ENCODE measurements around the gene VRK1.

DNA sequence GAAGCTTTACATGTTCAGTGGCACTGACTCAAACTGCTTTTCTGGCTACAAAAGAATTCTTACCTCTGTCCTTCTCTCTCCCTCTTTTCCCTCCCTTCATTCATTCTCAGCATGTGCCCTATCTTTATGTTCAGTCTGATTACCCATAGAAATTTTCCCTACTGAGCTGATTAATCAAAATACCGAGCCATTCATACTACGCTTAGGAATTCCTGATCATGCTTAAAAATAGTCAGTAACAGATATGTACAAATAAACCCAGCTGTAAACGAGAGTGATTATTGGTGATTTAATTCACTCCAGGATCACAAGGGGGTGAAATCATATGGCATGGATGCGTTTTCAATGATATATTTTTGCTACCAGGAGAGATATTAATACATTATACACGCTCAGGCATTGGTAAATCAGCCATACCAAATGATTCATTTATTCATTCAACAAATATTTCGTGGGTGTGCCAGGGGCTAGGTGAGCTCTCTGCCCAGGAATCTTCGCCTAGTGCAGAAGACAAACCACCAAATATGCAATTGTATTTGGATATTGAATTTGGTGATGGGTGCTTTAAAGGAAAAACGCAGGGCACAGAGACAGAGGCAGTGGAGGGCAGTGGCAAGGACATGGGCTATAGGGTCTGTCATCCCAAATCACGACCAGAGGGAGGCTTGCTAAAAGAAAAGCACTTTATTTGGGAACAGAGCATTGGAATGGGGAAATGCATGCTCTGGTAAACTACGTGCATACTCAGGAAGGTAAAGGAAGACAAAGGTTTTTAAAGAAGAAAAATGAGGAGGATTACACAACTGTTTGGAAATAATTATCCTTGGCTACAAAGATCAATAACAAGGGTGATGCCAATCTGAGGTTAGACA is 13.9 kb upstream of the VRK1 start:
- TF ChIP-seq, protein P1, sequence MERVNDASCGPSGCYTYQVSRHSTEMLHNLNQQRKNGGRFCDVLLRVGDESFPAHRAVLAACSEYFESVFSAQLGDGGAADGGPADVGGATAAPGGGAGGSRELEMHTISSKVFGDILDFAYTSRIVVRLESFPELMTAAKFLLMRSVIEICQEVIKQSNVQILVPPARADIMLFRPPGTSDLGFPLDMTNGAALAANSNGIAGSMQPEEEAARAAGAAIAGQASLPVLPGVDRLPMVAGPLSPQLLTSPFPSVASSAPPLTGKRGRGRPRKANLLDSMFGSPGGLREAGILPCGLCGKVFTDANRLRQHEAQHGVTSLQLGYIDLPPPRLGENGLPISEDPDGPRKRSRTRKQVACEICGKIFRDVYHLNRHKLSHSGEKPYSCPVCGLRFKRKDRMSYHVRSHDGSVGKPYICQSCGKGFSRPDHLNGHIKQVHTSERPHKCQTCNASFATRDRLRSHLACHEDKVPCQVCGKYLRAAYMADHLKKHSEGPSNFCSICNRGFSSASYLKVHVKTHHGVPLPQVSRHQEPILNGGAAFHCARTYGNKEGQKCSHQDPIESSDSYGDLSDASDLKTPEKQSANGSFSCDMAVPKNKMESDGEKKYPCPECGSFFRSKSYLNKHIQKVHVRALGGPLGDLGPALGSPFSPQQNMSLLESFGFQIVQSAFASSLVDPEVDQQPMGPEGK (CRISPR knock-in tag; IDR thresholded peaks at IDR 0.05; ENCODE audit: borderline replicate concordance) = no peak
- TF ChIP-seq, protein P2, sequence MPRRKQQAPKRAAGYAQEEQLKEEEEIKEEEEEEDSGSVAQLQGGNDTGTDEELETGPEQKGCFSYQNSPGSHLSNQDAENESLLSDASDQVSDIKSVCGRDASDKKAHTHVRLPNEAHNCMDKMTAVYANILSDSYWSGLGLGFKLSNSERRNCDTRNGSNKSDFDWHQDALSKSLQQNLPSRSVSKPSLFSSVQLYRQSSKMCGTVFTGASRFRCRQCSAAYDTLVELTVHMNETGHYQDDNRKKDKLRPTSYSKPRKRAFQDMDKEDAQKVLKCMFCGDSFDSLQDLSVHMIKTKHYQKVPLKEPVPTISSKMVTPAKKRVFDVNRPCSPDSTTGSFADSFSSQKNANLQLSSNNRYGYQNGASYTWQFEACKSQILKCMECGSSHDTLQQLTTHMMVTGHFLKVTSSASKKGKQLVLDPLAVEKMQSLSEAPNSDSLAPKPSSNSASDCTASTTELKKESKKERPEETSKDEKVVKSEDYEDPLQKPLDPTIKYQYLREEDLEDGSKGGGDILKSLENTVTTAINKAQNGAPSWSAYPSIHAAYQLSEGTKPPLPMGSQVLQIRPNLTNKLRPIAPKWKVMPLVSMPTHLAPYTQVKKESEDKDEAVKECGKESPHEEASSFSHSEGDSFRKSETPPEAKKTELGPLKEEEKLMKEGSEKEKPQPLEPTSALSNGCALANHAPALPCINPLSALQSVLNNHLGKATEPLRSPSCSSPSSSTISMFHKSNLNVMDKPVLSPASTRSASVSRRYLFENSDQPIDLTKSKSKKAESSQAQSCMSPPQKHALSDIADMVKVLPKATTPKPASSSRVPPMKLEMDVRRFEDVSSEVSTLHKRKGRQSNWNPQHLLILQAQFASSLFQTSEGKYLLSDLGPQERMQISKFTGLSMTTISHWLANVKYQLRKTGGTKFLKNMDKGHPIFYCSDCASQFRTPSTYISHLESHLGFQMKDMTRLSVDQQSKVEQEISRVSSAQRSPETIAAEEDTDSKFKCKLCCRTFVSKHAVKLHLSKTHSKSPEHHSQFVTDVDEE (CRISPR knock-in tag; IDR thresholded peaks at IDR 0.05) = no peak
- TF ChIP-seq ZFP30 (CRISPR knock-in tag; IDR thresholded peaks at IDR 0.05) (no peak), ZNF8 (CRISPR knock-in tag; IDR thresholded peaks at IDR 0.05) (no peak), GLIS3 (CRISPR knock-in tag; IDR thresholded peaks at IDR 0.05) (no peak), OSR1 (CRISPR knock-in tag; IDR thresholded peaks at IDR 0.05) (no peak), ZFP3 (CRISPR knock-in tag; IDR thresholded peaks at IDR 0.05) (no peak), RARB (CRISPR knock-in tag; IDR thresholded peaks at IDR 0.05) (no peak)

Measured in SK-N-SH treated with all-trans-retinoic acid at 6 μM for 48 hours (cell line).